ENCODE results near the gene CRTC1. TPM values are rescaled to one million over a fixed set of nuclear protein-coding genes. Genes with fewer than 3 reads are reported as not detected.

Gene CRTC1
- total RNA-seq, 1 experiment from 2014 or later: 12.3 TPM

GRCh38 chr19:18804643-18805042 lies 121.2 kb downstream of the CRTC1 start:
- ATAC-seq: no peak
- ChIA-PET POLR2A (no interaction called here), CTCF (no interaction called here)
- H3K36me3 Mint-ChIP-seq: no peaks in the 10 kb centered on the region
- peaks cover 26% of the 10 kb centered on the region for H3K27me3 Mint-ChIP-seq (ENCODE audit: low read depth)
- H3K4me1 Mint-ChIP-seq: no peaks in the 10 kb centered on the region
- no peak for TF ChIP-seq ZNF416 (CRISPR knock-in tag; IDR thresholded peaks at IDR 0.05)
- TF ChIP-seq SOX15 (CRISPR knock-in tag; IDR thresholded peaks at IDR 0.05): no peak
- TF ChIP-seq ZNF317 (CRISPR knock-in tag; IDR thresholded peaks at IDR 0.05; ENCODE audit: borderline replicate concordance, low read depth): no peak
- TF ChIP-seq FOXP4 (CRISPR knock-in tag; IDR thresholded peaks at IDR 0.05): no peak
- TF ChIP-seq ZBTB21 (CRISPR knock-in tag; IDR thresholded peaks at IDR 0.05; ENCODE audit: borderline replicate concordance): no peak
- no peak for TF ChIP-seq AFF4 (CRISPR knock-in tag; IDR thresholded peaks at IDR 0.05; ENCODE audit: borderline replicate concordance)
- no peak overlapping the region for H3K4me3 Mint-ChIP-seq
- no peaks in the 10 kb centered on the region for H3K9me3 Mint-ChIP-seq
- no peak for DNase-seq (ENCODE audit: low spot score)
- H3K27ac Mint-ChIP-seq: no peak overlapping the region

GRCh38 chr19:18807861-18808331 lies 124.4 kb downstream of the CRTC1 start:
- Mint-ChIP-seq H3K4me3 (no peak overlapping the region), H3K27me3 (ENCODE audit: low read depth) (peaks cover 51% of the 10 kb centered on the region), H3K4me1 (no peaks in the 10 kb centered on the region), H3K27ac (no peak overlapping the region), H3K36me3 (no peaks in the 10 kb centered on the region), H3K9me3 (no peaks in the 10 kb centered on the region)
- TF ChIP-seq ATF3 (CRISPR knock-in tag; conservative IDR thresholded peaks at IDR 0.05) (no peak), MXD4 (CRISPR knock-in tag; IDR thresholded peaks at IDR 0.05; ENCODE audit: borderline replicate concordance) (no peak), ZNF121 (CRISPR knock-in tag; IDR thresholded peaks at IDR 0.05) (no peak), ZNF532 (CRISPR knock-in tag; IDR thresholded peaks at IDR 0.05; ENCODE audit: borderline replicate concordance) (no peak), GABPB1 (CRISPR knock-in tag; IDR thresholded peaks at IDR 0.05) (no peak), ZNF263 (CRISPR knock-in tag; IDR thresholded peaks at IDR 0.05; ENCODE audit: low read depth) (no peak), AFF4 (CRISPR knock-in tag; IDR thresholded peaks at IDR 0.05; ENCODE audit: borderline replicate concordance) (no peak)
- POLR2A ChIA-PET: no interaction called here
- CTCF ChIA-PET: interaction anchor here (0.9 kb wide), 1 partner anchor 39 kb away, joined by 3 read pairs; no protein-coding TSS in a partner anchor
- DNase-seq (ENCODE audit: low spot score): no peak
- ATAC-seq: no peak
